Sigmoid colon (tissue), 7 donors: ENCODE results near the gene RAB11B. TPM values are rescaled to one million over a fixed set of nuclear protein-coding genes. Genes with fewer than 3 reads are reported as not detected.
"Not testable (repeated sequence)": the region's sequence is repeated elsewhere in the genome, so short reads cannot be mapped to it uniquely, and the experiment has no call there.

ENCODE experiments used
- DNase-seq: peaks from one replicate; pipeline ENCODE4 v3.0.0-alpha.2; 2019
- H3K27ac ChIP-seq, 4 donors: fragments of 200-600 bp; sonication (generic); one replicate each; pipeline ENCODE4 v1.5.1; 2016 to 2019; ENCODE audit warnings: mild to moderate bottlenecking in 1 of 4
- H3K27me3 ChIP-seq, 3 donors: fragments of 200-600 bp; sonication (generic); one replicate each; pipeline ENCODE4 v1.5.1; 2019; ENCODE audit warnings: mild to moderate bottlenecking in 1 of 3
- H3K36me3 ChIP-seq, 4 donors: fragments of 200-600 bp; sonication (generic); one replicate each; pipeline ENCODE4 v1.5.1; 2016 to 2019
- H3K4me1 ChIP-seq, 4 donors: fragments of 200-600 bp; sonication (generic); one replicate each; pipeline ENCODE4 v1.5.1; 2017 to 2019
- H3K4me3 ChIP-seq, 4 donors: fragments of 200-600 bp; sonication (generic); one replicate each; pipeline ENCODE4 v1.5.1; 2017 to 2019; ENCODE audit warnings: mild to moderate bottlenecking in 2 of 4, moderate library complexity in 1 of 4
- H3K9me3 ChIP-seq, 4 donors: fragments of 200-600 bp in 3 of 4; sonication (generic) in 3 of 4; one replicate each; pipeline versions ENCODE4 v1.5.1 to v1.6.1; 2013 to 2019
- CTCF ChIP-seq, 4 experiments: fragments of 450-650 bp in 3 of 4; fragments of 200-600 bp in 1 of 4; IDR thresholded peaks; one replicate each; pipeline ENCODE4 v1.5.1; 2016 to 2019; ENCODE audit warnings: antibody characterized with exemption in 4 of 4, mild to moderate bottlenecking in 3 of 4, moderate library complexity in 2 of 4
- EP300 ChIP-seq, 4 donors: sonication (generic); formaldehyde crosslinking; IDR thresholded peaks; one replicate each; pipeline ENCODE4 v1.6.1; 2017; ENCODE audit warnings: antibody characterized with exemption in 4 of 4
- POLR2A ChIP-seq, 2 donors: fragments of 450-650 bp; IDR thresholded peaks; one replicate each; pipeline ENCODE4 v1.6.1; 2016; ENCODE audit warnings: antibody characterized with exemption in 2 of 2, mild to moderate bottlenecking in 2 of 2, moderate library complexity in 2 of 2
- POLR2AphosphoS5 ChIP-seq, 4 donors: sonication (generic); formaldehyde crosslinking; IDR thresholded peaks; one replicate each; pipeline ENCODE4 v1.6.1; 2017; ENCODE audit warnings: antibody characterized with exemption in 4 of 4
- WGBS, 2 donors: extraction: QIAGEN DNeasy Blood & Tissue Kit; methylation state at CpG; one replicate each; pipeline ENCODE4 v1.1.7; 2013; 5-methylcytosine and 5-hydroxymethylcytosine counted together
- intact Hi-C: fragments of 100-400 bp; cut with DNase I; formaldehyde crosslinking; loops from one replicate; pipeline ENCODE4 v1.15.1; 2023
- polyA plus RNA-seq, 3 donors: library from polyadenylated mRNA; stranded (reverse); fragments of 200-250 nt; gene quantifications; one replicate each; pipeline ENCODE4 v1.2.3, GENCODE V29; 2013
- total RNA-seq, 4 donors: library from RNA; depleted of rRNA; stranded (reverse); fragments of >200 nt; gene quantifications; one replicate each; pipeline ENCODE4 v1.1.0, GENCODE V29; 2016
- donor health status: healthy with polysubstance abuse.
- donor health status: Bipolar disorder and iron deficiency.
- donor health status: healthy.

RAB11B gene
- total and polyA plus RNA-seq, 7 donors: 17.5 to 103 (median 42.1) TPM

DNA sequence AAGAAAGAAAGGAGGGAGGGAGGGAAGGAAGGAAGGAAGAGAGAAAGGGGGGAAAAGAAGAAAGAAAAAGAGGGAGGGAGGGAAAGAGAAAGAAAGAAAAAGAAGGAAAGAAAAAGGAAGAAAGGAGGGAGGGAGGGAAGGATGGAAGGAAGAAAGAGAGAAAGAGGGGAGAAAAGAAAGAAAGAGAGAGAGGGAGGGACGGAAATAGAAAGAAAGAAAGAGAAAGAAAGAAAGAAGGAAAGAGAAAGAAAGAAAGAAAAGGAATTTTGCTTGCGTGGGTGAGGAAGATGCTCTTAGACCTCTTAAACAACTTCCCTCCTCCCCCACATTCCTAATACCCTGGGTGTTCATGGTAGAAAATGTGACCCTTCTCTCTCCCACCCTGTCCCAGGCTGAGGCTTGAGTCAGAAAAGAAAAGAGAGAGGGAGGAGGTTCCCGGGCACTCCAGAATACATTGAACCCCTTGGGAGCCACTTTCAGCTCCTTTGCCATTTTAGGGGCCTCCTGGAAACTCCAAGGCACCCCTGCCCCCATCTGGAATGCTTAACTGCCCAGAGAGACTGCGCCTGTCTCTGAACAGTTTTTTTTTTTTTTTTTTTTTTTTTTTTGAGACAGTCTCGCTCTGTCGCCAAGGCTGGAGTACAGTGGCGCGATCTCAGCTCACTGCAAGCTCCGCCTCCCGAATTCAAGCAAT is 37.9 kb upstream of the RAB11B start:
- Histone ChIP-seq H3K27ac (no peak overlapping the region), H3K27me3 (peaks cover 0 to 5% (median 0%) of the 10 kb centered on the region in 3 donors), H3K9me3 (no peaks in the 10 kb centered on the region), H3K4me3 (peak overlapping the region in 1 of 4 donors; percentile 20), H3K4me1 (peaks cover 0 to 19% (median 7%) of the 10 kb centered on the region in 4 donors), H3K36me3 (no peaks in the 10 kb centered on the region)
- DNase-seq: no peak
- WGBS, 2 donors: 16 to 38% methylated on average over 10 of the region's 10 CpGs
- no peak for TF ChIP-seq POLR2AphosphoS5 (IDR thresholded peaks at IDR 0.05)
- no peak for TF ChIP-seq EP300 (IDR thresholded peaks at IDR 0.05)
- TF ChIP-seq CTCF (IDR thresholded peaks at IDR 0.05): no peak
- TF ChIP-seq POLR2A (IDR thresholded peaks at IDR 0.05): no peak
- intact Hi-C loops: no loop called here

DNA sequence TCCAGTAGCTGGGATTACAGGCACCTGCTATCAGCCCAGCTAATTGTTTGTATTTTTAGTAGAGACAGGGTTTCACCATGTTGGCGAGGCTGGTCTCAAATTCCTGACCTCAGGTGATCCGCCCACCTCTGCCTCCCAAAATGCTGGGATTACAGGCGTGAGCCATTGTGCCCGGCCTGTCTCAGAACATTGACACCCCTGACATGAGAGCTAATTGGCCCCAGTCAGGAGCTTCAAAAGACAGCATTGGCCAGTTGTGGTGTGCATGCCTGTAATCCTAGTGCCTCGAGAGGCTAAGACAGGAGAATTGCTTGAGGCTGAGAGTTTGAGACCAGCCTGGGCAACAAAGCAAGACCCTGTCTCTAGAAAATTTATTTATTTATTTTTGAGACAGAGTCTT is 37.3 kb upstream of the RAB11B start:
- H3K36me3 ChIP-seq, intact Hi-C loops, DNase-seq, H3K9me3 ChIP-seq, H3K27me3 ChIP-seq: not testable (repeated sequence)
- H3K4me1 ChIP-seq: peaks cover 0 to 19% (median 7%) of the 10 kb centered on the region in 4 donors
- H3K4me3 ChIP-seq: peak overlapping the region in 1 of 4 donors; percentile 20
- WGBS, 2 donors: 36 to 65% methylated on average over 5 of the region's 5 CpGs
- H3K27ac ChIP-seq: peak overlapping the region in 1 of 4 donors; percentile 4

DNA sequence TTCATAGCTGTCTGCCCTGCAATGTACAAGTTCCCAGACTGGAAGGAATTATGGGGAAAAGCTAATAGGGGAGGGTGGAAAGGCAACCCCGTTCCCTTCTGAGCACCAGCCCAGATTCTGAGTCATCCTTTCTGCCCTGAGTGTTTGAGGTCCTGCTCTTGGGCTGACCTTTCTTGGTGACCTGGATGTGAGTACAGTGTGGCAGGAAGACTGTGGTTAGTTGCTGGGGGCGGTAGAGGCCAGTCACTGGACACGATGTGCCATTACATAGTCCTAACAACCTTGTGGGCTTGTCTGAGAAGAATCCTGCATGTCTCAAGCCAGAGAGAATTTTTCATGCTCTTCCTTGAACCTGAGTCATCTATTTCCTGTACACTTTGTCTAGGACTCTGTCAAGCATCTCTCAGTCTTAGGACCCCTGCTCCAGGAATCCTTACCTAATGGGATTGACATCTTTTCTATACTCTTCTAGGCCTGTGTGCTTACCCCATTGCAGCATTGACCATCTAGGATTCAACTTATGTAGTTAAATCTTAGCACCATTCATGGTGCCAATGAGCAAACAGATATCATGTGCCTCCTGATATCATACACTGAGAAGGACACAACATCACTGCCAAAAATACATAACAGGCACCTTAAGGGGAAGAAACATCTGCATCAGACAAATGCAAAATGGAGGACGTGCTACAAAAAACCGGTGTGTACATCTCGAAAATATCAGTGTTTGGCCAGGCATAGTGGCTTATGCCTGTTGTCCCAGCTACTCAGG is 34.3 kb upstream of the RAB11B start:
- peak overlapping the region in 2 of 4 donors; percentile 13 to 28 for H3K27ac ChIP-seq

GRCh38 chr19:8357007-8357521 is 33.1 kb upstream of the RAB11B start:
- no peak overlapping the region for H3K27ac ChIP-seq
- WGBS, 2 donors: 68 to 72% methylated on average over 4 of the region's 4 CpGs
- peaks cover 0 to 30% (median 16%) of the 10 kb centered on the region in 4 donors for H3K4me1 ChIP-seq
- no peak overlapping the region for H3K4me3 ChIP-seq
- H3K36me3 ChIP-seq: no peaks in the 10 kb centered on the region
- DNase-seq: no peak
- intact Hi-C loops: loop anchor here (5.0 kb wide), 2 partner anchors 55 to 220 kb away; partner anchors contain the start of genes MARCHF2 and MYO1F
- TF ChIP-seq EP300 (IDR thresholded peaks at IDR 0.05): no peak
- no peak for TF ChIP-seq POLR2AphosphoS5 (IDR thresholded peaks at IDR 0.05)
- TF ChIP-seq POLR2A (IDR thresholded peaks at IDR 0.05): no peak
- no peak for TF ChIP-seq CTCF (IDR thresholded peaks at IDR 0.05)
- H3K9me3 ChIP-seq: no peaks in the 10 kb centered on the region
- H3K27me3 ChIP-seq: peaks cover 0 to 5% (median 0%) of the 10 kb centered on the region in 3 donors

More for the DNA sequence above, 34.3 kb upstream of the RAB11B start:
- Histone ChIP-seq H3K36me3 (no peaks in the 10 kb centered on the region), H3K4me3 (no peak overlapping the region), H3K4me1 (peaks cover 0 to 19% (median 7%) of the 10 kb centered on the region in 4 donors), H3K9me3 (no peaks in the 10 kb centered on the region), H3K27me3 (peaks cover 0 to 5% (median 0%) of the 10 kb centered on the region in 3 donors)
- DNase-seq: no peak
- 76 to 85% methylated on average over 6 of the region's 6 CpGs for WGBS, 2 donors
- peak in 1 of 4 donors; percentile 8 for TF ChIP-seq EP300 (IDR thresholded peaks at IDR 0.05)
- TF ChIP-seq POLR2AphosphoS5 (IDR thresholded peaks at IDR 0.05): peak in 2 of 4 donors; percentile 10 to 71
- no peak for TF ChIP-seq CTCF (IDR thresholded peaks at IDR 0.05)
- no peak for TF ChIP-seq POLR2A (IDR thresholded peaks at IDR 0.05)
- intact Hi-C loops: loop anchor here (5.0 kb wide), 2 partner anchors 56 to 221 kb away; partner anchors contain the start of genes MARCHF2 and MYO1F

DNA sequence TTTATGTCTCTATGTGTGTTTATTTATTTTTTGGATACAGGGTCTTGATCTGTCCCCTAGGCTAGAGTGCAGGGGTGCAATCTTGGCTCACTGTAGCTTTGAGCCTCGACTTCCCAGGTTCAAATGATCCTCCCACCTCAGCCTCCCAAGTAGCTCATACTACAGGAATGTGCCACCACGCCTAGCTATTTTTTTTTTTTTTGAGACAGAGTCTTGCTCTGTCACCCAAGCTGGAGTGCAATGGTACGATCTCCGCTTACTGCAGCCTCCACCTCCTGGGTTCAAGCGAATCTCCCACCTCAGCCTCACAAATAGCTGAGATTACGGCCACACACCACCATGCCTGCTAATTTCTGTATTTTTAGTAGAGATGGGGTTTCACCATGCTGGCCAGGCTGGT is 31.2 kb upstream of the RAB11B start:
- 81 to 92% methylated on average over 6 of the region's 6 CpGs for WGBS, 2 donors
- DNase-seq: no peak
- H3K36me3 ChIP-seq: no peaks in the 10 kb centered on the region
- no peak overlapping the region for H3K27ac ChIP-seq
- no peak overlapping the region for H3K4me3 ChIP-seq
- TF ChIP-seq CTCF (IDR thresholded peaks at IDR 0.05): no peak
- H3K27me3 ChIP-seq: no peaks in the 10 kb centered on the region
- intact Hi-C loops: loop anchor here (5.0 kb wide), 2 partner anchors 53 to 218 kb away; partner anchors contain the start of genes MARCHF2 and MYO1F
- no peaks in the 10 kb centered on the region for H3K9me3 ChIP-seq
- H3K4me1 ChIP-seq: peaks cover 0 to 35% (median 29%) of the 10 kb centered on the region in 4 donors
